Measurements from ENCODE around the gene EXOSC7. TPM values are rescaled to one million over a fixed set of nuclear protein-coding genes. Genes with fewer than 3 reads are reported as not detected.

EXOSC7 gene
- polyA plus RNA-seq, 3 donors = 16.8 to 23.9 (median 18.8) TPM

DNA sequence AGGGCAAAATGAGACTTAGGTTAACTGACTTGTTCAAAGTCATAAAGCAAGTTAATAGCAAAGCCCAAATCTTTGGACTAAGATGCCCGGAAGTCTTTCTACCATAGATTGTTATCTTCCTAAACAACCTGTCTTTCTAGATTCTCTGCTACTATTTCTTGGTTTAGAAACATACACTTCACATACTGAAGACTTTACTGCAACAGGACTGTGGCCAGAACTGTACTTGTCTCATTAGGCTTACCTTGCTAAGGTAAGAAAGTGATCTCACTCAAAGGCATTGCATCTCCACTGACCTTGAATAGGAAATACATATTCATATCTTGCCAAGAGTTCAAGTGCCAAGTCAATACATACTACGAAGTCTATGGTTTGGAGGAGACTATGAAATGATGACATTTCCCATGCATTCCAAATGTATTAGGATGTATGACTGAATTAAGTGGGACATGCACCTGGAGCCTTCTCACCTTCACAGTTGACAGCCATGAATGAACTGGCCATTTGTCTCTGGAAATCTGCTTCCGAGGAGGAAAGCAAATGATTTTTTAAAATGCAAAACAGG lies 5.0 kb upstream of the EXOSC7 start:
- Mint-ChIP-seq H3K27me3 (ENCODE audit: low read depth in 3 of 3) (peaks cover 0 to 3% (median 0%) of the 10 kb centered on the region in 3 donors), H3K36me3 (peaks cover 3 to 15% of the 10 kb centered on the region in 2 donors), H3K27ac (peak overlapping the region in 1 of 7 donors; percentile 8), H3K4me1 (peaks cover 62% of the 10 kb centered on the region), H3K4me3 (no peak overlapping the region), H3K9me3 (no peaks in the 10 kb centered on the region)
- no peaks in the 10 kb centered on the region for H3K36me3 ChIP-seq (replicated peaks in 1 of 2; ENCODE audit: control insufficient read depth in 1 of 2, insufficient read depth in 2 of 2, low read length in 2 of 2)
- peaks cover 69% of the 10 kb centered on the region for H4K20me1 ChIP-seq (ENCODE audit: insufficient read depth, low read length)
- no peaks in the 10 kb centered on the region for H3K9me3 ChIP-seq (replicated peaks in 1 of 2; ENCODE audit: control insufficient read depth in 1 of 2, insufficient read depth in 1 of 2, low read length in 2 of 2)
- no peak overlapping the region for H3K4me2 ChIP-seq (replicated peaks; ENCODE audit: extremely low read depth, low read length, poor library complexity, severe bottlenecking)
- 100% methylated on average over 1 of the region's 3 CpGs for WGBS (ENCODE audit: insufficient coverage)
- no peak overlapping the region for H3K27ac ChIP-seq (ENCODE audit: low read depth in 1 of 2, low read length in 2 of 2)
- intact Hi-C loops (cut with micrococcal nuclease) = no loop called here
- H3K4me3 ChIP-seq (replicated peaks in 1 of 3; ENCODE audit: low read depth in 2 of 3, low read length in 3 of 3) = no peak overlapping the region
- H3K4me1 ChIP-seq (ENCODE audit: control insufficient read depth in 1 of 2, insufficient read depth in 2 of 2, low read length in 2 of 2) = peaks cover 53 to 60% of the 10 kb centered on the region in 2 donors
- H3K27me3 ChIP-seq (ENCODE audit: control insufficient read depth in 2 of 2, insufficient read depth in 2 of 2, low read length in 2 of 2) = no peaks in the 10 kb centered on the region
- H3K9ac ChIP-seq (ENCODE audit: insufficient read depth, low read length, poor library complexity, severe bottlenecking) = no peak overlapping the region
- no peak overlapping the region for H2AFZ ChIP-seq (ENCODE audit: insufficient read depth, low read depth, low read length, poor library complexity, severe bottlenecking)
- TF ChIP-seq, protein P1, sequence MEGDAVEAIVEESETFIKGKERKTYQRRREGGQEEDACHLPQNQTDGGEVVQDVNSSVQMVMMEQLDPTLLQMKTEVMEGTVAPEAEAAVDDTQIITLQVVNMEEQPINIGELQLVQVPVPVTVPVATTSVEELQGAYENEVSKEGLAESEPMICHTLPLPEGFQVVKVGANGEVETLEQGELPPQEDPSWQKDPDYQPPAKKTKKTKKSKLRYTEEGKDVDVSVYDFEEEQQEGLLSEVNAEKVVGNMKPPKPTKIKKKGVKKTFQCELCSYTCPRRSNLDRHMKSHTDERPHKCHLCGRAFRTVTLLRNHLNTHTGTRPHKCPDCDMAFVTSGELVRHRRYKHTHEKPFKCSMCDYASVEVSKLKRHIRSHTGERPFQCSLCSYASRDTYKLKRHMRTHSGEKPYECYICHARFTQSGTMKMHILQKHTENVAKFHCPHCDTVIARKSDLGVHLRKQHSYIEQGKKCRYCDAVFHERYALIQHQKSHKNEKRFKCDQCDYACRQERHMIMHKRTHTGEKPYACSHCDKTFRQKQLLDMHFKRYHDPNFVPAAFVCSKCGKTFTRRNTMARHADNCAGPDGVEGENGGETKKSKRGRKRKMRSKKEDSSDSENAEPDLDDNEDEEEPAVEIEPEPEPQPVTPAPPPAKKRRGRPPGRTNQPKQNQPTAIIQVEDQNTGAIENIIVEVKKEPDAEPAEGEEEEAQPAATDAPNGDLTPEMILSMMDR (IDR thresholded peaks at IDR 0.05) = no peak
- peaks cover 95% of the 10 kb centered on the region for H3K79me2 ChIP-seq (ENCODE audit: insufficient read depth, low read length)
- no peak for DNase-seq

DNA sequence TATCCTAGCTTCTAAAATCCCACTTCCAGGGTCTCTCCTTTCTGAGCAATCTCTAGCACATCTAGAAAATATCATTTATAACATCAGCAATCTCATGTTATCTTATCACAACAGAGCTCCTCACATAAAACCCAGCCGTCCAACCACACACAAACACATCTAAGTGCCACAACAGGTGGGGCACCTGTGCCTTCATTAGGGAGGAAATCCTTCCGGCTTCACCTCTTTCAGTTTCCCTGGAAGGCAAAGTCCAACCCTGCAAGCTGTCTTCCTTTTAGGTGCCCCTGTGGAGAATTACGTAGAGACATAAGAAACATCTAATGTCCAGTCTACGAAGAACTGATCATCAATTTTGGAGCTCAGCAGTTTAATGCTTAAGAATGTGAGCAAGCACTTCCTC lies 1.6 kb upstream of the EXOSC7 start:
- H3K27ac Mint-ChIP-seq = peak overlapping the region in 3 of 7 donors; percentile 27 to 70 (median 58)

More for the DNA sequence above, 1.6 kb upstream of the EXOSC7 start:
- no peak overlapping the region for H2AFZ ChIP-seq (ENCODE audit: insufficient read depth, low read depth, low read length, poor library complexity, severe bottlenecking)
- H3K36me3 Mint-ChIP-seq = peaks cover 3 to 17% of the 10 kb centered on the region in 2 donors
- TF ChIP-seq, protein P1 (IDR thresholded peaks at IDR 0.05) = no peak
- H3K4me1 ChIP-seq (ENCODE audit: control insufficient read depth in 1 of 2, insufficient read depth in 2 of 2, low read length in 2 of 2) = peaks cover 27 to 37% of the 10 kb centered on the region in 2 donors
- H3K4me3 Mint-ChIP-seq = peak overlapping the region in 1 of 2 donors; percentile 97
- peak overlapping the region in 1 of 3 experiments; percentile 91 for H3K4me3 ChIP-seq (replicated peaks in 1 of 3; ENCODE audit: low read depth in 2 of 3, low read length in 3 of 3)
- 100% methylated on average over 4 of the region's 4 CpGs for WGBS (ENCODE audit: insufficient coverage)
- no peaks in the 10 kb centered on the region for H3K36me3 ChIP-seq (replicated peaks in 1 of 2; ENCODE audit: control insufficient read depth in 1 of 2, insufficient read depth in 2 of 2, low read length in 2 of 2)
- peaks cover 45% of the 10 kb centered on the region for H3K4me1 Mint-ChIP-seq
- no peak overlapping the region for H3K9ac ChIP-seq (ENCODE audit: insufficient read depth, low read length, poor library complexity, severe bottlenecking)
- H3K27ac ChIP-seq (ENCODE audit: low read depth in 1 of 2, low read length in 2 of 2) = peak overlapping the region in 1 of 2 donors; percentile 95
- peaks cover 35% of the 10 kb centered on the region for H4K20me1 ChIP-seq (ENCODE audit: insufficient read depth, low read length)
- no peaks in the 10 kb centered on the region for H3K27me3 ChIP-seq (ENCODE audit: control insufficient read depth in 2 of 2, insufficient read depth in 2 of 2, low read length in 2 of 2)
- DNase-seq = no peak
- intact Hi-C loops (cut with micrococcal nuclease) = no loop called here
- H3K27me3 Mint-ChIP-seq (ENCODE audit: low read depth in 3 of 3) = peaks cover 0 to 3% (median 0%) of the 10 kb centered on the region in 3 donors
- H3K4me2 ChIP-seq (replicated peaks; ENCODE audit: extremely low read depth, low read length, poor library complexity, severe bottlenecking) = peak overlapping the region; percentile 99
- H3K9me3 Mint-ChIP-seq = no peaks in the 10 kb centered on the region
- H3K79me2 ChIP-seq (ENCODE audit: insufficient read depth, low read length) = peaks cover 98% of the 10 kb centered on the region
- H3K9me3 ChIP-seq (replicated peaks in 1 of 2; ENCODE audit: control insufficient read depth in 1 of 2, insufficient read depth in 1 of 2, low read length in 2 of 2) = no peaks in the 10 kb centered on the region

Data from CD14-positive monocyte (primary cell).